Thoracic aorta (tissue), 2 donors: Measurements from ENCODE around the gene PARD3B. TPM values are rescaled to one million over a fixed set of nuclear protein-coding genes. Genes with fewer than 3 reads are reported as not detected.

Experiments used
- ATAC-seq: fragments of 150-250 bp; one replicate; pipeline ENCODE4 v1.8.0; 2017; ENCODE audit warnings: low read depth; ENCODE audit not compliant: insufficient number of reproducible peaks, low FRiP score
- DNase-seq: peaks from one replicate; pipeline ENCODE4 v3.0.0-alpha.2; 2020; ENCODE audit warnings: low spot score
- H3K27ac ChIP-seq, 2 donors: fragments of 200-600 bp; sonication (generic); 1 replicate in 1 of 2; 2 replicates in 1 of 2; pipeline ENCODE4 v1.5.1; 2016; ENCODE audit warnings: mild to moderate bottlenecking in 2 of 2, moderate library complexity in 2 of 2
- H3K27me3 ChIP-seq: fragments of 200-600 bp; sonication (generic); replicated peaks from 2 replicates; pipeline ENCODE4 v1.6.0; 2016; ENCODE audit warnings: mild to moderate bottlenecking; ENCODE audit not compliant: insufficient read depth
- H3K36me3 ChIP-seq: fragments of 200-600 bp; sonication (generic); one replicate; pipeline ENCODE4 v1.5.1; 2016
- H3K4me1 ChIP-seq, 2 donors: fragments of 200-600 bp; sonication (generic); 1 replicate in 1 of 2; 2 replicates in 1 of 2; pipeline versions ENCODE4 v1.5.1 to v1.6.0; 2016; ENCODE audit warnings: low read depth in 2 of 2, mild to moderate bottlenecking in 1 of 2; ENCODE audit not compliant: control insufficient read depth in 1 of 2
- H3K4me3 ChIP-seq: fragments of 200-600 bp; sonication (generic); 2 replicates; pipeline ENCODE4 v1.5.1; 2016; ENCODE audit warnings: mild to moderate bottlenecking
- H3K9me3 ChIP-seq: fragments of 200-600 bp; sonication (generic); 2 replicates; pipeline ENCODE4 v1.5.1; 2016
- CTCF ChIP-seq: fragments of 200-600 bp; sonication (generic); IDR thresholded peaks from one replicate; pipeline ENCODE4 v1.5.1; 2019; ENCODE audit warnings: antibody characterized with exemption
- total RNA-seq, 2 donors: library from RNA; depleted of rRNA; stranded (reverse); fragments of >200 nt; gene quantifications; one replicate each; pipeline versions ENCODE4 v1.1.0 to v1.2.3, GENCODE V29; 2016

PARD3B gene
- total RNA-seq, 2 donors from 2014 or later, result 25.7 to 34.5 TPM

GRCh38 chr2:204611017-204611631, 65.8 kb downstream of the PARD3B start:
- Histone ChIP-seq H3K27ac (no peak overlapping the region), H3K27me3 (no peaks in the 10 kb centered on the region), H3K36me3 (no peaks in the 10 kb centered on the region), H3K4me3 (no peak overlapping the region), H3K9me3 (no peaks in the 10 kb centered on the region), H3K4me1 (peaks cover 14 to 25% of the 10 kb centered on the region in 2 donors)
- no peak for TF ChIP-seq CTCF
- ATAC-seq (no peak), DNase-seq (no peak)

DNA sequence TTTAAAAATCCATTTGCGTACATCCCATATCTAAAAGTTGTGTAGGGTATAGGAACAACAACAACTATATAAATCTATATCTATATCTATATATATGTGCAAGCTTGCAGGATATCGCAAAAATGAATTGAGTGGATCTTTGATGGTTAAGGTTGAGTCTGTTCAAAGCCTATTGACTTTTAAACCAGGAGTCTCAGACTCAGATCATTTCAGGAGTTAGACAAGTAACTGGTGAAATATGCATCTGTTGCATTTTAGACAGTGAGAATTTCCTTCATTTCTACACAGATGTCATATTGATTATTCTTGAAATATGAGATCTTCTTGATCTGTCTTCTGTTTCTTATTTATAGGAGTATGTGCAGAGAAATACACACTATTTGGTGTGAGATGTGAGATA, 66.5 kb downstream of the PARD3B start:
- no peak for ATAC-seq
- no peaks in the 10 kb centered on the region for H3K9me3 ChIP-seq
- H3K27me3 ChIP-seq, result no peaks in the 10 kb centered on the region
- no peak for DNase-seq
- no peak overlapping the region for H3K27ac ChIP-seq
- H3K36me3 ChIP-seq, result no peaks in the 10 kb centered on the region
- TF ChIP-seq CTCF, result no peak
- H3K4me1 ChIP-seq, result peaks cover 14 to 30% of the 10 kb centered on the region in 2 donors
- H3K4me3 ChIP-seq, result no peak overlapping the region

- TF ChIP-seq CTCF, result no peak
- Histone ChIP-seq H3K9me3 (no peaks in the 10 kb centered on the region), H3K4me3 (no peak overlapping the region), H3K27ac (no peak overlapping the region), H3K27me3 (no peaks in the 10 kb centered on the region), H3K4me1 (peaks cover 3 to 19% of the 10 kb centered on the region in 2 donors), H3K36me3 (no peaks in the 10 kb centered on the region)
- no peak for DNase-seq
- ATAC-seq, result no peak
Measured at GRCh38 chr2:204613635-204614034, 68.4 kb downstream of the PARD3B start.

- H3K4me1 ChIP-seq, result peaks cover 0 to 12% of the 10 kb centered on the region in 2 donors
- H3K36me3 ChIP-seq, result no peaks in the 10 kb centered on the region
- DNase-seq (no peak), ATAC-seq (no peak)
- no peaks in the 10 kb centered on the region for H3K9me3 ChIP-seq
- no peak overlapping the region for H3K4me3 ChIP-seq
- TF ChIP-seq CTCF, result no peak
- no peak overlapping the region for H3K27ac ChIP-seq
- H3K27me3 ChIP-seq, result no peaks in the 10 kb centered on the region
Measured at GRCh38 chr2:204615456-204615855, 70.2 kb downstream of the PARD3B start.

- no peak overlapping the region for H3K4me3 ChIP-seq
- no peak overlapping the region for H3K27ac ChIP-seq
- ATAC-seq, result no peak
- no peaks in the 10 kb centered on the region for H3K27me3 ChIP-seq
- no peaks in the 10 kb centered on the region for H3K9me3 ChIP-seq
- no peaks in the 10 kb centered on the region for H3K4me1 ChIP-seq
- no peak for TF ChIP-seq CTCF
- no peak for DNase-seq
- H3K36me3 ChIP-seq, result no peaks in the 10 kb centered on the region
Measured at GRCh38 chr2:204625135-204625534, 79.9 kb downstream of the PARD3B start.
